HEK293 (cell line): ENCODE measurements around the gene FLT3LG.

Experiments used
- CTCF ChIP-seq: fragments of 450-650 bp; formaldehyde crosslinking; IDR thresholded peaks from 2 replicates; pipeline ENCODE4 v1.5.1; 2016; ENCODE audit warnings: missing biosample characterization, missing genetic modification characterization
- ELK4 ChIP-seq: IDR thresholded peaks from 2 replicates; pipeline ENCODE4 v1.6.1; 2011; ENCODE audit warnings: mild to moderate bottlenecking, low read depth, low read length, borderline replicate concordance
- FEZF1 ChIP-seq: fragments of 450-650 bp; formaldehyde crosslinking; IDR thresholded peaks from 2 replicates; pipeline ENCODE4 v1.5.1; 2016; ENCODE audit warnings: missing biosample characterization, missing genetic modification characterization
- GLI2 ChIP-seq: fragments of 450-650 bp; formaldehyde crosslinking; IDR thresholded peaks from 2 replicates; pipeline ENCODE4; 2017; ENCODE audit warnings: missing biosample characterization, missing genetic modification characterization, low read depth, borderline replicate concordance
- GLI4 ChIP-seq: fragments of 450-650 bp; formaldehyde crosslinking; IDR thresholded peaks from 2 replicates; pipeline ENCODE4 v1.5.1; 2016; ENCODE audit warnings: missing biosample characterization, missing genetic modification characterization
- IKZF3 ChIP-seq: fragments of 450-650 bp; IDR thresholded peaks from 2 replicates; pipeline ENCODE4 v1.5.0; 2018; ENCODE audit warnings: missing biosample characterization, mild to moderate bottlenecking, missing genetic modification characterization, moderate library complexity
- KLF1 ChIP-seq: fragments of 450-650 bp; formaldehyde crosslinking; IDR thresholded peaks from 2 replicates; pipeline ENCODE4 v1.5.1; 2016; ENCODE audit warnings: missing biosample characterization, missing genetic modification characterization
- KLF8 ChIP-seq: fragments of 450-650 bp; formaldehyde crosslinking; IDR thresholded peaks from 2 replicates; pipeline ENCODE4 v1.5.1; 2016; ENCODE audit warnings: missing biosample characterization, missing genetic modification characterization
- MEIS1 ChIP-seq: sonication (generic); formaldehyde crosslinking; IDR thresholded peaks from 2 replicates; pipeline ENCODE4 v1.8.1; 2022; ENCODE audit warnings: missing genetic modification reagents, mild to moderate bottlenecking, borderline replicate concordance
- PRDM1 ChIP-seq: fragments of 450-650 bp; formaldehyde crosslinking; IDR thresholded peaks from 2 replicates; pipeline ENCODE4; 2016; ENCODE audit warnings: missing biosample characterization, missing genetic modification characterization
- SALL2 ChIP-seq: fragments of 450-650 bp; formaldehyde crosslinking; IDR thresholded peaks from 2 replicates; pipeline ENCODE4 v1.5.0; 2017; ENCODE audit warnings: missing biosample characterization, mild to moderate bottlenecking, missing genetic modification characterization, borderline replicate concordance
- SCRT2 ChIP-seq: fragments of 450-650 bp; formaldehyde crosslinking; IDR thresholded peaks from 2 replicates; pipeline ENCODE4 v1.5.1; 2016; ENCODE audit warnings: missing biosample characterization, missing genetic modification characterization
- ZBTB11 ChIP-seq: fragments of 450-650 bp; formaldehyde crosslinking; conservative IDR thresholded peaks from 2 replicates; pipeline ENCODE4 v1.5.1; 2016; ENCODE audit warnings: low read depth, missing biosample characterization, missing genetic modification characterization
- ZBTB21 ChIP-seq: fragments of 450-650 bp; formaldehyde crosslinking; IDR thresholded peaks from 2 replicates; pipeline ENCODE4 v1.5.1; 2017; ENCODE audit warnings: missing biosample characterization, missing genetic modification characterization
- ZBTB8A ChIP-seq: fragments of 450-650 bp; formaldehyde crosslinking; IDR thresholded peaks from 2 replicates; pipeline ENCODE4 v1.5.1; 2016; ENCODE audit warnings: missing biosample characterization, missing genetic modification characterization
- ZFHX2 ChIP-seq: fragments of 450-650 bp; formaldehyde crosslinking; conservative IDR thresholded peaks from 2 replicates; pipeline ENCODE4 v1.5.1; 2016; ENCODE audit warnings: missing biosample characterization, missing genetic modification characterization
- ZFP3 ChIP-seq: fragments of 450-650 bp; formaldehyde crosslinking; IDR thresholded peaks from 2 replicates; pipeline ENCODE4 v1.5.1; 2016; ENCODE audit warnings: low read depth, missing biosample characterization, missing genetic modification characterization
- ZFP41 ChIP-seq: fragments of 450-650 bp; formaldehyde crosslinking; IDR thresholded peaks from 2 replicates; pipeline ENCODE4 v1.5.1; 2016; ENCODE audit warnings: missing biosample characterization, missing genetic modification characterization, borderline replicate concordance
- ZIC2 ChIP-seq: fragments of 450-650 bp; formaldehyde crosslinking; IDR thresholded peaks from 2 replicates; pipeline ENCODE4 v1.5.1; 2016; ENCODE audit warnings: missing biosample characterization, missing genetic modification characterization
- ZNF112 ChIP-seq: fragments of 450-650 bp; formaldehyde crosslinking; IDR thresholded peaks from 2 replicates; pipeline ENCODE4 v1.5.0; 2017; ENCODE audit warnings: missing biosample characterization, missing genetic modification characterization
- ZNF114 ChIP-seq: fragments of 450-650 bp; formaldehyde crosslinking; IDR thresholded peaks from 2 replicates; pipeline ENCODE4 v1.5.0; 2017; ENCODE audit warnings: missing biosample characterization, missing genetic modification characterization
- ZNF157 ChIP-seq: fragments of 450-650 bp; formaldehyde crosslinking; IDR thresholded peaks from 2 replicates; pipeline ENCODE4 v1.5.1; 2016; ENCODE audit warnings: missing biosample characterization, missing genetic modification characterization
- ZNF169 ChIP-seq: fragments of 450-650 bp; formaldehyde crosslinking; IDR thresholded peaks from 2 replicates; pipeline ENCODE4 v1.5.1; 2016; ENCODE audit warnings: missing biosample characterization, missing genetic modification characterization
- ZNF214 ChIP-seq: fragments of 450-650 bp; formaldehyde crosslinking; IDR thresholded peaks from 2 replicates; pipeline ENCODE4 v1.5.1; 2017; ENCODE audit warnings: missing biosample characterization, mild to moderate bottlenecking, missing genetic modification characterization, borderline replicate concordance
- ZNF26 ChIP-seq: fragments of 450-650 bp; formaldehyde crosslinking; IDR thresholded peaks from 2 replicates; pipeline ENCODE4 v1.5.1; 2016; ENCODE audit warnings: missing biosample characterization, missing genetic modification characterization
- ZNF292 ChIP-seq: fragments of 450-650 bp; formaldehyde crosslinking; IDR thresholded peaks from 2 replicates; pipeline ENCODE4 v1.5.1; 2016; ENCODE audit warnings: low read depth, missing biosample characterization, missing genetic modification characterization, borderline replicate concordance
- ZNF37A ChIP-seq: fragments of 450-650 bp; IDR thresholded peaks from 2 replicates; pipeline ENCODE4 v1.5.1; 2018; ENCODE audit warnings: missing biosample characterization, missing genetic modification characterization
- ZNF416 ChIP-seq: fragments of 450-650 bp; formaldehyde crosslinking; IDR thresholded peaks from 2 replicates; pipeline ENCODE4 v1.5.1; 2016; ENCODE audit warnings: missing biosample characterization, missing genetic modification characterization
- ZNF621 ChIP-seq: fragments of 450-650 bp; formaldehyde crosslinking; IDR thresholded peaks from 2 replicates; pipeline ENCODE4 v1.5.1; 2017; ENCODE audit warnings: missing biosample characterization, missing genetic modification characterization
- ZNF624 ChIP-seq: fragments of 450-650 bp; formaldehyde crosslinking; IDR thresholded peaks from 2 replicates; pipeline ENCODE4 v1.5.1; 2017; ENCODE audit warnings: missing biosample characterization, missing genetic modification characterization
- ZNF645 ChIP-seq: fragments of 450-650 bp; formaldehyde crosslinking; IDR thresholded peaks from 2 replicates; pipeline ENCODE4; 2016; ENCODE audit warnings: missing biosample characterization, missing genetic modification characterization
- ZNF701 ChIP-seq: fragments of 450-650 bp; formaldehyde crosslinking; IDR thresholded peaks from 2 replicates; pipeline ENCODE4 v1.5.1; 2016; ENCODE audit warnings: missing biosample characterization, missing genetic modification characterization
- ZSCAN16 ChIP-seq: fragments of 450-650 bp; formaldehyde crosslinking; IDR thresholded peaks from 2 replicates; pipeline ENCODE4 v1.5.1; 2016; ENCODE audit warnings: missing biosample characterization, missing genetic modification characterization

The FLT3LG gene

GRCh38 chr19:49441210-49441959 is 32.6 kb upstream of the FLT3LG start, which contains the start of gene SLC17A7 (continued):
- TF ChIP-seq ZNF214 (no peak), ZFHX2 (tag by site-specific recombination) (peak; percentile 72), ZBTB11 (no peak; the same call in 1 of the 2 replicates), ZNF416 (tag by site-specific recombination) (no peak), SALL2 (no peak), ZNF701 (tag by site-specific recombination) (no peak), ZNF624 (tag by site-specific recombination) (no peak), GLI2 (tag by site-specific recombination) (no peak), PRDM1 (tag by site-specific recombination) (peak; percentile 90), CTCF (tag by site-specific recombination) (0 out of 2 replicates have a peak, but pooled peaks have one; percentile 34), KLF1 (tag by site-specific recombination) (peak; percentile 64), ZIC2 (peak; percentile 13; the same call in 1 of the 2 replicates), FEZF1 (tag by site-specific recombination) (no peak), ZNF157 (tag by site-specific recombination) (0 out of 2 replicates have a peak, but pooled peaks have one; percentile 44), ZNF112 (tag by site-specific recombination) (no peak), ZNF169 (tag by site-specific recombination) (no peak), KLF8 (tag by site-specific recombination) (peak; percentile 68; the same call in 1 of the 2 replicates), SCRT2 (tag by site-specific recombination) (no peak), ZNF645 (tag by site-specific recombination) (no peak), ZFP41 (tag by site-specific recombination) (no peak), ZBTB8A (tag by site-specific recombination) (no peak), ELK4 (no peak), ZFP3 (tag by site-specific recombination) (no peak), ZNF292 (no peak), GLI4 (tag by site-specific recombination) (no peak), IKZF3 (tag by site-specific recombination) (no peak), ZBTB21 (tag by site-specific recombination) (no peak), MEIS1 (CRISPR knock-in tag) (no peak), ZNF26 (tag by site-specific recombination) (no peak), ZNF621 (no peak), ZNF37A (tag by site-specific recombination) (no peak), ZSCAN16 (no peak), ZNF114 (no peak)
